Measurements from ENCODE around the gene KAT6B. TPM values are rescaled to one million over a fixed set of nuclear protein-coding genes. Genes with fewer than 3 reads are reported as not detected.

Gene KAT6B
- total and polyA plus RNA-seq, 2 of the 8 experiments (the other 6 are each of a cell fraction or from before 2014, with no cell fraction given), result 7.3 to 30.8 TPM

DNA sequence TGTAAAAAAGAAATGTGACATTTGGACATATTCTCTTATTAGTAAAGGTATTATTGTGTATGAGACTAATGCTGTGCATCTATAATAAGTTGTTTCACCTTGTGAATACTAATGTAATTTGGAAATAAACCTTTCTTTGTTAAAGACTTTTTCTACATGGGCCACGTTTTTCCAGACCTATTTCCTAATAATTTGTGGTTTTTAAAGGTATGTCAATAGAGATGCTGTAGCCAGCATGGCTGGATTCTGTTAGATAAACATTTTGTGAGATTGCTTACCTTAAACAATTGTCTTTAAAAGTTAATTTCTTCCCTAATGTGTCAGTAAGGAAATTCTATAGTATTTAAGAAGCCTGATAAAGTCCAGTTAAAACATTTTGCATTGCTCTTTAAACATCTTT lies 56.0 kb downstream of the KAT6B start:
- Histone ChIP-seq H3K79me1 (ENCODE audit: low read depth, low read length) (no peaks in the 10 kb centered on the region; the same call in none of the 2 replicates), H3K4me1 (replicated peaks in 1 of 4; ENCODE audit: control insufficient read depth in 3 of 4, insufficient read depth in 4 of 4, low read length in 3 of 4) (no peaks in the 10 kb centered on the region), H3K4me3 (ENCODE audit: extremely low read depth in 1 of 4, insufficient read depth in 2 of 4, low read depth in 3 of 4, low read length in 4 of 4) (no peak overlapping the region), H3K27me3 (replicated peaks in 1 of 4; ENCODE audit: control insufficient read depth in 3 of 4, extremely low read depth in 1 of 4, insufficient read depth in 3 of 4, low read length in 3 of 4) (no peaks in the 10 kb centered on the region), H2AK5ac (ENCODE audit: low read depth, low read length) (no peak overlapping the region), H4K5ac (ENCODE audit: insufficient read length, low read depth, low read length) (no peak overlapping the region), H4K8ac (ENCODE audit: extremely low read depth, insufficient read depth, low read length) (no peak overlapping the region), H3K23ac (ENCODE audit: insufficient read length) (no peak overlapping the region), H3K27ac (ENCODE audit: low read depth, low read length) (no peak overlapping the region), H3K56ac (replicated peaks; ENCODE audit: insufficient read length, low read depth, low read length) (no peak overlapping the region), H3K9me3 (ENCODE audit: insufficient read depth in 2 of 2, low read depth in 1 of 2, low read length in 1 of 2) (no peaks in the 10 kb centered on the region), H3K18ac (ENCODE audit: extremely low read depth, low read length) (no peak overlapping the region), H4K20me1 (replicated peaks in 1 of 2; ENCODE audit: control insufficient read depth in 1 of 2, insufficient read depth in 2 of 2, low read length in 2 of 2) (no peaks in the 10 kb centered on the region), H2AFZ (ENCODE audit: low read length) (no peak overlapping the region), H3K4me2 (ENCODE audit: insufficient read depth in 1 of 2, low read depth in 2 of 2, low read length in 2 of 2) (no peak overlapping the region), H2BK12ac (ENCODE audit: low read depth, low read length) (no peak overlapping the region), H3K23me2 (ENCODE audit: low read depth, low read length) (no peaks in the 10 kb centered on the region), H3K14ac (ENCODE audit: insufficient read length) (no peak overlapping the region), H3K4ac (replicated peaks; ENCODE audit: insufficient read length, low read depth, low read length) (no peak overlapping the region), H2BK5ac (ENCODE audit: low read depth, low read length) (no peak overlapping the region), H2BK20ac (ENCODE audit: low read length) (no peak overlapping the region), H3K79me2 (ENCODE audit: control insufficient read depth in 1 of 2, insufficient read depth in 2 of 2, low read length in 2 of 2) (peaks cover 3 to 29% of the 10 kb centered on the region in 2 experiments; a peak in 2 of 4 replicates), H3K36me3 (ENCODE audit: control insufficient read depth in 2 of 4, insufficient read depth in 4 of 4, low read length in 3 of 4) (no peaks in the 10 kb centered on the region), H4K91ac (replicated peaks; ENCODE audit: insufficient read length, low read length) (no peak overlapping the region), H2BK120ac (replicated peaks; ENCODE audit: low read depth, low read length) (no peak overlapping the region), H2BK15ac (ENCODE audit: low read length) (no peak overlapping the region), H3K9ac (replicated peaks in 1 of 4; ENCODE audit: extremely low read depth in 1 of 4, low read depth in 3 of 4, low read length in 3 of 4) (no peak overlapping the region)
- no peak for FAIRE-seq
- ChIA-PET POLR2A (ENCODE audit: partially characterized antibody) (no interaction called here), CTCF (ENCODE audit: partially characterized antibody) (interaction anchor here (0.9 kb wide), 1 partner anchor 11 kb away, joined by 3 read pairs; no protein-coding TSS in a partner anchor)
- DNase-seq (ENCODE audit: low read depth in 1 of 2, low spot score in 2 of 2), result no peak
- 77% methylated on average over 1 of the region's 1 CpG; no CpG with 5 or more reads in 1 of the 2 experiments for WGBS, 2 experiments (ENCODE audit: extremely low coverage in 1 of 2, insufficient coverage in 1 of 2, insufficient read length in 1 of 2, insufficient replicate concordance in 2 of 2, low coverage in 1 of 2, low lambda C conversion rate in 2 of 2, missing lambda C conversion rate in 1 of 2)
- TF ChIP-seq EGR1 (IDR thresholded peaks at IDR 0.05; ENCODE audit: borderline replicate concordance, low read depth, low read length), result no peak
- TF ChIP-seq EZH2 (IDR thresholded peaks at IDR 0.05; ENCODE audit: low read depth, low read length, severe bottlenecking), result no peak
- no peak for TF ChIP-seq CBX5 (IDR thresholded peaks at IDR 0.05; ENCODE audit: low read depth, low read length)
- TF ChIP-seq RBBP5 (IDR thresholded peaks at IDR 0.05; ENCODE audit: borderline replicate concordance, low read depth, low read length), result no peak
- TF ChIP-seq, protein P1, sequence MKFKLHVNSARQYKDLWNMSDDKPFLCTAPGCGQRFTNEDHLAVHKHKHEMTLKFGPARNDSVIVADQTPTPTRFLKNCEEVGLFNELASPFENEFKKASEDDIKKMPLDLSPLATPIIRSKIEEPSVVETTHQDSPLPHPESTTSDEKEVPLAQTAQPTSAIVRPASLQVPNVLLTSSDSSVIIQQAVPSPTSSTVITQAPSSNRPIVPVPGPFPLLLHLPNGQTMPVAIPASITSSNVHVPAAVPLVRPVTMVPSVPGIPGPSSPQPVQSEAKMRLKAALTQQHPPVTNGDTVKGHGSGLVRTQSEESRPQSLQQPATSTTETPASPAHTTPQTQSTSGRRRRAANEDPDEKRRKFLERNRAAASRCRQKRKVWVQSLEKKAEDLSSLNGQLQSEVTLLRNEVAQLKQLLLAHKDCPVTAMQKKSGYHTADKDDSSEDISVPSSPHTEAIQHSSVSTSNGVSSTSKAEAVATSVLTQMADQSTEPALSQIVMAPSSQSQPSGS (IDR thresholded peaks at IDR 0.05; ENCODE audit: low read length), result no peak
- no peak for TF ChIP-seq YY1 (IDR thresholded peaks at IDR 0.05; ENCODE audit: low read depth, low read length)
- TF ChIP-seq RFX5 (IDR thresholded peaks at IDR 0.05; ENCODE audit: borderline replicate concordance, low read depth, low read length), result no peak
- no peak for TF ChIP-seq USF2 (IDR thresholded peaks at IDR 0.05; ENCODE audit: low read length)
- no peak for TF ChIP-seq KDM4A (IDR thresholded peaks at IDR 0.05; ENCODE audit: low read depth, low read length, severe bottlenecking)
- no peak for TF ChIP-seq JUND (IDR thresholded peaks at IDR 0.05; ENCODE audit: low read length)
- no peak for TF ChIP-seq BACH1 (IDR thresholded peaks at IDR 0.05; ENCODE audit: low read length)
- TF ChIP-seq NRF1 (IDR thresholded peaks at IDR 0.05; ENCODE audit: low read depth, low read length), result no peak

Measured in H1 (cell line).